Tibial artery (tissue), 4 donors: ENCODE data around the gene DPP10.

ENCODE experiments used
- DNase-seq, 2 donors: peaks; one replicate each; pipeline ENCODE4 v3.0.0-alpha.2; 2019
- H3K27ac ChIP-seq, 2 donors: fragments of 200-600 bp; sonication (generic) in 1 of 2; 1 replicate in 1 of 2; 2 replicates in 1 of 2; pipeline ENCODE4 v1.5.1; 2018 to 2019; ENCODE audit warnings: mild to moderate bottlenecking in 1 of 2
- H3K27me3 ChIP-seq, 2 donors: fragments of 200-600 bp; sonication (generic) in 1 of 2; one replicate each; pipeline versions ENCODE4 v1.5.1 to v1.6.0; 2016 to 2019
- H3K36me3 ChIP-seq, 3 donors: fragments of 200-600 bp; sonication (generic) in 2 of 3; one replicate each; pipeline ENCODE4 v1.5.1; 2016 to 2019; ENCODE audit warnings: mild to moderate bottlenecking in 2 of 3
- H3K4me1 ChIP-seq, 4 donors: fragments of 200-600 bp; sonication (generic) in 2 of 4; 1 replicate in 3 of 4; 2 replicates in 1 of 4; pipeline ENCODE4 v1.5.1; 2016 to 2019
- H3K4me3 ChIP-seq, 2 donors: fragments of 200-600 bp; sonication (generic) in 1 of 2; 1 replicate in 1 of 2; 2 replicates in 1 of 2; pipeline ENCODE4 v1.5.1; 2018 to 2019; ENCODE audit warnings: mild to moderate bottlenecking in 2 of 2
- H3K9me3 ChIP-seq, 3 donors: fragments of 200-600 bp; sonication (generic) in 1 of 3; one replicate each; pipeline ENCODE4 v1.5.1; 2016 to 2019
- intact Hi-C: fragments of 100-400 bp; cut with DNase I; formaldehyde crosslinking; loops from one replicate; pipeline ENCODE4 v1.15.0; 2023; ENCODE audit warnings: low total_unique reads
- TF ChIP-seq, protein P1 (sequence below), 2 experiments: fragments of 200-600 bp in 1 of 2; fragments of 450-650 bp in 1 of 2; IDR thresholded peaks; one replicate each; pipeline ENCODE4 v1.5.1; 2017 to 2019; ENCODE audit warnings: antibody characterized with exemption in 2 of 2, mild to moderate bottlenecking in 1 of 2, moderate library complexity in 1 of 2

Gene DPP10

DNA sequence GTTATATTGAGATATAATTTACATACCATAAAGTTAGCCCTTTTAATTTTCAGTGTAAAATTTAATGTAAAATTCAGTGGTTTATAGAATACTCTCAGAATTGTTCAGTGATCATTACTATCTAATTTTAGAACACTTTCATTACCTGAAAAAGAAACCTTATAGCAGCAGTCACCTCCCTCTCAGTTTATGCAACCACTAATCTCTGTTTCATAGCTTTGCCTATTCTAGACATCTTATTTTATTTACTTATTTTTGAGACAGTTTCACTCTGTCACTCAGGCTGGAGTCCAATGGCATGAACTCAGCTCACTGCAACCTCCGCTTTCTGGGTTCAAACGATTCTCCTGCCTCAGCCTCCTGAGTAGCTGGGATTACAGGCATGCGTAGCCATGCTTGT is 479.6 kb downstream of the DPP10 start:
- H3K36me3 ChIP-seq = no peaks in the 10 kb centered on the region
- no peak overlapping the region for H3K27ac ChIP-seq
- no peaks in the 10 kb centered on the region for H3K9me3 ChIP-seq
- TF ChIP-seq, protein P1, sequence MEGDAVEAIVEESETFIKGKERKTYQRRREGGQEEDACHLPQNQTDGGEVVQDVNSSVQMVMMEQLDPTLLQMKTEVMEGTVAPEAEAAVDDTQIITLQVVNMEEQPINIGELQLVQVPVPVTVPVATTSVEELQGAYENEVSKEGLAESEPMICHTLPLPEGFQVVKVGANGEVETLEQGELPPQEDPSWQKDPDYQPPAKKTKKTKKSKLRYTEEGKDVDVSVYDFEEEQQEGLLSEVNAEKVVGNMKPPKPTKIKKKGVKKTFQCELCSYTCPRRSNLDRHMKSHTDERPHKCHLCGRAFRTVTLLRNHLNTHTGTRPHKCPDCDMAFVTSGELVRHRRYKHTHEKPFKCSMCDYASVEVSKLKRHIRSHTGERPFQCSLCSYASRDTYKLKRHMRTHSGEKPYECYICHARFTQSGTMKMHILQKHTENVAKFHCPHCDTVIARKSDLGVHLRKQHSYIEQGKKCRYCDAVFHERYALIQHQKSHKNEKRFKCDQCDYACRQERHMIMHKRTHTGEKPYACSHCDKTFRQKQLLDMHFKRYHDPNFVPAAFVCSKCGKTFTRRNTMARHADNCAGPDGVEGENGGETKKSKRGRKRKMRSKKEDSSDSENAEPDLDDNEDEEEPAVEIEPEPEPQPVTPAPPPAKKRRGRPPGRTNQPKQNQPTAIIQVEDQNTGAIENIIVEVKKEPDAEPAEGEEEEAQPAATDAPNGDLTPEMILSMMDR (IDR thresholded peaks at IDR 0.05) = no peak
- no peaks in the 10 kb centered on the region for H3K27me3 ChIP-seq
- no peaks in the 10 kb centered on the region for H3K4me1 ChIP-seq
- intact Hi-C loops = no loop called here
- no peak overlapping the region for H3K4me3 ChIP-seq
- DNase-seq = no peak

DNA sequence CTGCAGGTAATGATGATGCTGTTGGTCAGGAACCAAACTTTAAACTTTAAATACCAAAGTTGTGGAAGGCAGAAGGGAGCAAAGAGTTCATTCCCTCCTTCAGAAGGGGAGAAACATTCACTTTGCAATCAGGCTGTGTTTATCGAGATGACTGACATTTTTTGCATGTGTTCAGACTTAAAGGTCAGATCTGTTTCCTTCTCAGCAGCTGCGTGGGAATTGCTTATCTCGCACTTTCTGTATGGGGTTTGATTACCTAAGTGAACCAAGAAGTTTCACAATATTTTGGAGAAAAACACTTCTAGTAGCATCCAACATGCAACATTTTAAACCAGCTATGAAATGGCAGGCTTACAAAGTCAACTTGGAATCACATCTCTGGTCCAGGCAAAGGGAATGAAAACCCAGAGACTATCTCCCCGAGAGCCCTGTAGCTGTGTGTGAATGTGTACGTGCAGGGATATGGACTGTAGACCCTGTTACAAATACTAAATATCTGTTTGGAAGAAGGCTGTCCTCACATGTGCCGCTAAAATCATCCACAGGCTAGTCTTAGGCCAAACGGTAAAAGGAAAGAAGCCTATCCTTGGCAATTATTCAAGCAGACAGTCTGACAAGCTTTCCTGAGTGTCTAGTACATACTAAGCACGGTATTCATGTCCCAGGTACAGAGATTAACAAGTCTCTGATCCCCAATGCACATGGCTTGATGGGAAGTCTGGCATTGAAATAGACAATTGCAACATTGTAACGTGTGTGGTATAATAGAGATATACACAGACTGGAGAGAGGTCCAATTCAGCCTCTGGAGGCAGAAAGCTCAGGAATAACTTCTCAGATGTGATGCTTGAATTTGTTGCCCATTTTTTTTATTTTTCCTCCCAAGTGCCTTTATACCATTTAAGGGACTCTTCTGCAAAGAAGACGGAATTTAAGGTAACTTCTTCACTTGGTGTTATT is 483.1 kb downstream of the DPP10 start:
- no peaks in the 10 kb centered on the region for H3K36me3 ChIP-seq
- no peak for DNase-seq
- H3K9me3 ChIP-seq = peaks cover 0 to 7% (median 0%) of the 10 kb centered on the region in 3 donors
- no peaks in the 10 kb centered on the region for H3K4me1 ChIP-seq
- H3K27ac ChIP-seq = no peak overlapping the region
- intact Hi-C loops = no loop called here
- H3K27me3 ChIP-seq = no peaks in the 10 kb centered on the region
- TF ChIP-seq, protein P1 (IDR thresholded peaks at IDR 0.05) = no peak
- H3K4me3 ChIP-seq = no peak overlapping the region

DNA sequence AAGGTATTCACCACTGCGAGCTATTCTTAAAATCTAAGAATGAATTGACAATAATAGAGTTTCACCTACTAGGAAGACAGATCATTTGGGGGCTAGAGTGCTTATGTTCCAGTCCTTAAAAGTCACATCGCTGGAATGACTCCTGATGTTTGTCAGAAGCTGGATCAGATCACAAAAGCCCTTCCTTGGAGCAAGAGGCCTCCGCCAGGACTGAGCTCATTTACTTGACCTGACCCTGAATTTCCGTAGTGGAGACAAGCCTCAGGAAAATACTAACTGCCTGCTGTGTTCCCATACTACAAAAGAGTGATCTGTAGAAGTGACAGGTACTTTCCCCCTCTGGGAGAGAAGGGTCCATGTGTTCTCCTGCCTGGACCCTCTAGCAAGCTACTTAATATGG is 483.9 kb downstream of the DPP10 start:
- intact Hi-C loops = no loop called here
- no peak overlapping the region for H3K4me3 ChIP-seq
- DNase-seq = no peak
- no peaks in the 10 kb centered on the region for H3K27me3 ChIP-seq
- H3K27ac ChIP-seq = no peak overlapping the region
- peaks cover 0 to 7% (median 0%) of the 10 kb centered on the region in 3 donors for H3K9me3 ChIP-seq
- no peaks in the 10 kb centered on the region for H3K36me3 ChIP-seq
- H3K4me1 ChIP-seq = no peaks in the 10 kb centered on the region
- TF ChIP-seq, protein P1 (IDR thresholded peaks at IDR 0.05) = no peak

DNA sequence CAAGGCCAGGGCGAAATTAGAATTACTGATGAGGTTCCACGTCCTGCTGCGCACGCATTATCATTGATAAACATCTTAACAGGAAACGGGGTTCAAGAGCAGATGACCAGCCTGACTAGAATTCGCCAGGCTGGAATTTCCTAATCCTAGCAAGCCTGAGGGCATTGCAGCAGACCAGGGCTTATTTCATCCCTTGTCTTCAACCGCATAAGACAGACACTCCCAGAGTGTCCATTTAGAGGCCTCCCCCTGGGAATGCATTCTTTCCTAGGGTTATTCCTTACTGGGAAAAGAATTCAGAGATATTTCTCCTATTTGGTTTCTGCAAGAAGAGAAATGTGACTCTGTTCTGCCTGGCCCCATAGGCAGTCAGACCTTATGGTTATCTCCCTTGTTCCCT is 486.8 kb downstream of the DPP10 start:
- no peak for DNase-seq
- no peak overlapping the region for H3K27ac ChIP-seq
- peaks cover 0 to 7% (median 0%) of the 10 kb centered on the region in 3 donors for H3K9me3 ChIP-seq
- no peaks in the 10 kb centered on the region for H3K4me1 ChIP-seq
- H3K4me3 ChIP-seq = no peak overlapping the region
- TF ChIP-seq, protein P1 (IDR thresholded peaks at IDR 0.05) = no peak
- H3K27me3 ChIP-seq = no peaks in the 10 kb centered on the region
- intact Hi-C loops = no loop called here
- H3K36me3 ChIP-seq = no peaks in the 10 kb centered on the region

DNA sequence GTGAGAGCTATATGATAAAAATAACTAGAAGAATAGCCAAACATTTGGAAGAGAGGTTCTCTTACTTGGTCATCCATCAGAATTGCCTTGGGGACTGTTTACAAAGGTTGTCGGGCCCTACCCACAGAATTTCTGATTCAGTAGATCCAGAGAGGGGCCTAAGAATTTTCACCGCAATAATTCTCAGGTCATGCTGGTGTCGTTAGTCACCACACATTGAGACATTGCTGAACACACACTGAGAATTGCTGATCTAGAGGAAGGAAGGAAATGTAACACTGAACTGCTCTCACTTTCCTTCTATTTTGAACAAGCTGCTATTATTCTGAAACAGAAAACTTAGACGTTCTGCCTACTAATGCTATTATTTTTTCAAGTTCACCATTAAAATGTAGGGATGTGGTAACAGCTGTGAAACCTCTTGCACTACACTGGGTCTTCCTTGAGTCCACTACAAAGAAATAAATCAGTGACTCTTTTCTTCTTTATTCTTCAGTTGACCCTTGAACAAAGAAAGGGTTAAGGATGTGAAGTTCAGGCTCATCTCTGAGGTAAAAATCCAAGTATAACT is 491.3 kb downstream of the DPP10 start:
- H3K4me1 ChIP-seq = no peaks in the 10 kb centered on the region
- H3K9me3 ChIP-seq = peaks cover 0 to 7% (median 0%) of the 10 kb centered on the region in 3 donors
- TF ChIP-seq, protein P1 (IDR thresholded peaks at IDR 0.05) = no peak
- intact Hi-C loops = no loop called here
- no peaks in the 10 kb centered on the region for H3K27me3 ChIP-seq
- H3K36me3 ChIP-seq = no peaks in the 10 kb centered on the region
- H3K27ac ChIP-seq = no peak overlapping the region
- H3K4me3 ChIP-seq = no peak overlapping the region
- DNase-seq = no peak
